HG03460 (cell line): ENCODE measurements around the gene DOCK1.

Experiments
- ATAC-seq: cut with Tn5 transposase; IDR thresholded peaks from one replicate; pipeline ENCODE4 v1.9.1; 2021; ENCODE audit not compliant: unreplicated experiment

DOCK1 gene

GRCh38 chr10:127003032-127003685 lies 97.9 kb downstream of the DOCK1 start:
- no peak for ATAC-seq

GRCh38 chr10:127006453-127006852 lies 101.2 kb downstream of the DOCK1 start:
- no peak for ATAC-seq

DNA sequence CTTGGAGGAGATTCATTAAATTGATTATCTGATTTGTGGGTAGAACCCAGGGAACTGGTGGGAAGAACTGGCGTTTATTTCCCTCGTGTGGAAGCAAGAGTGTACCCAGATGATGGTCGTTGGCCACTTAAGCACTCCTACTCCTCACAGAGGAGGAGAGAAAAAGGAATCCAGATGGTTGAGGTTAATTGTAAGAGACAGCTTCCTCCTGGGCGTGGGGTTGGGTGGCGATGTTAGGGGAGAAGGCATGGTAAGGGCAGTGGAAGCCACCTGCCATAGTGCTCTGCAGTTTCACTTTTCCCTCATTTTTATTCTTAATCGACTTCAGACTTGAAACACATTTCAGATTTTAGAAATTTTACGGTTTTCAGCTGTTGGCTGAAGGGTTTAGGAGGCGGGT lies 104.1 kb downstream of the DOCK1 start:
- no peak for ATAC-seq

GRCh38 chr10:127011174-127011573 lies 105.9 kb downstream of the DOCK1 start:
- no peak for ATAC-seq

DNA sequence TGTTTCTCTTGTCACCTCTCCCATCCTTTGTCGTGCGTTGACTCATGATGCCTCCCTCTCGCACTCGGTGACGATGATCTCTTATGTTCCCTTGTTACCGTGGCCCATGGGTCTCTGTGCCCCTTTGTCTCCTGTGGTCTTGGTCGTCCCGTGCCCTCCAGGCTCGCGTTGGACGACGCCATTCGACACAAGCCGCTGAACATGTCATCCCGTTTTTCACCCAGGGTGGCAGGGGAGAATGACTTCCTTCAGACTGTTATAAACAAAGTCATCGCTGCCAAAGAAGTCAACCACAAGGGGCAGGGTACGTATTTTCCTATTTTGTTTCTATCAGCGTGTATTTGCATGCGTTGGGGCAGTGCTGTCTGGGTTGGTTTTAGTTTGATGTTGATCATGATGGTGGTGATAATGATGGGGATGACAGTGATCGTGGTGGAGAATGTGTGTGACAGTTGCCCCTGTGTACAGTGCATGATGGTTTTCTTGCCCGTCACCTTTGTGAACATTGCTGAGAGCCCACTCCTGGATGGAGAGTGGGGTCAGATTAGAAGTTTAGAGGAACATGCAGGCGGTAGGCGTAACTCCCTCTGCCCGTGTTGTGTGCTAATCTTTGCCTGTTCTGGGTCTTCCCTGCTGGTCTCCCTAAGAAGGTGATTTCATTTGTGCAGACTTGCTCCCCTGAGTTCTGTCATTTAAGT lies 107.0 kb downstream of the DOCK1 start:
- ATAC-seq, result no peak

GRCh38 chr10:127012769-127013152 lies 107.5 kb downstream of the DOCK1 start:
- ATAC-seq, result no peak

DNA sequence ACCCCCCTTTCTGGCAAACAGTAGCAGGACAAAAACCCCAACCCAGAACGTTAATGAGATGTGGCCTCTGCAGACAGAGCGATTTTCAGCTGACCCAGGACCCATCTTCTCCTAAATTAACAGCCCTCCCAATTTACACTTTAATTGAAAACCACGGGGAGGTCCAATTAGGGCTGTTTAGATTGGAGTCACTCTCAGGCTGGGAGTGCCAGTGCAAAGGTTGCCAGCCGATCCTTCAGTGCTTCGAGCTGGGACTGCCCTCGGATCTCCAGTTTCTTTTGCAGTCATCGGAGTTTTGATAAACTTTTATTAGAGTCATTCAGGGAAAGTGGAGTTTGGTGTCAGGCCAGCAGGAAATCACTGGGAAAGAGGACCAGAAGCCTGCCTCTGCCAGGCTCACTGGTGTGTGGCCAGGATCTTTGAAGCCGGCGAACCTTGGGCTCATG lies 108.0 kb downstream of the DOCK1 start:
- ATAC-seq, result no peak

DNA sequence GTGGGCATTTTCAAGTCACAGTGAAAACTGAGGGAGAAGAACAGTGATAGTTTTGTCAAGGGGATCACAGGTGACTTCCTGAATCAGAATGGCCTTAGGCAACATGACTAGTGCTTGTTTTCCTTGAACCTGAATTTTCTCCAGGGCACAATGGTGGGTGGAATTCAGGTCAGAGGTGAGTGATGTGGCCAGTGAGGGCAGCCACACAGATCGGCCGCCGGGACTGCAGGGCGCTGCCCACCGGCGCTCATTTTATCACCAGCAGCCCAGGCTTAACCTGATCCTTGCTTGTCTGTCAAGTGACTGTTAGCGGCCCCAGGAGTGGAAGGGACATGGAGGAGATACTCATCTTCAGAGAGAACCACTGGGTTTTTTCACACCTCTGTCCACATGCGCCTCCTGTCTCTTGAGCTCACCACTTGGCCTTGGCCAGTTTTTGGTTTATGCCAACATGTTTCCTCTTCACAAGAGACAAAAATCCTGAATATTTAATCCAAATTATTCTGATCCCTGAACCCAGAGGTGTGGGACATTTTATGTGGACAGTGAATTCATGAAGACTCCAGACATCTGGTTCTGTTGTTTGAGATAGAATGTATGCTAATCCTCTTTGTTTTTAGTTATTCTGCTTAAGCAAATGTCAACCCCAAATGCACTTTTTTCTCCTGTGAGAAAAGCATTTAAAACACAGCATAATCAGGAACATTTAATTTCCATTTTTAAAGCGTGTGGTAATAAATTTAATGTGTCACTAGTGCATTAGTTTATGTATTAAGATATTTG lies 108.7 kb downstream of the DOCK1 start:
- ATAC-seq, result no peak

GRCh38 chr10:127014671-127015070 lies 109.4 kb downstream of the DOCK1 start:
- ATAC-seq, result no peak

DNA sequence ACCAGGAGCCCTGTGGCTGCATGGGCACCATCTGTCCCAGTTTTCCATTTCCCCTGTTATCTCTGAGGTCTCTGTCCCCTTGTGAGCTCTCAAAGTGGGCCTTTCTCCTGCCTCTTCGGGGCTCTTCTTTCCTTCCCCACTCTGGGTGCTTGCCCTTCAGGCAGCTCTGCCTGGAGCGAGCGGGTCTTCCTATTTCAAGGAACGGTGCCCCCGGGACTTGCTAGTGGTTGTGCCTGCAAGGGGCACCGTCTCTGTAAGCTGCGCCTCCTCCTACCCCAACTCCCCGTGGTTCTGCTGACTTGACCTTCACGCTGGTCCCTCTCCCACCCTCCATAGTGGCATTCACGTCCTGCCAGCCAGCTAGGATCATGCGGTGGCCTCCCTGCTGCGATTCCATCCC lies 110.1 kb downstream of the DOCK1 start:
- ATAC-seq, result no peak

DNA sequence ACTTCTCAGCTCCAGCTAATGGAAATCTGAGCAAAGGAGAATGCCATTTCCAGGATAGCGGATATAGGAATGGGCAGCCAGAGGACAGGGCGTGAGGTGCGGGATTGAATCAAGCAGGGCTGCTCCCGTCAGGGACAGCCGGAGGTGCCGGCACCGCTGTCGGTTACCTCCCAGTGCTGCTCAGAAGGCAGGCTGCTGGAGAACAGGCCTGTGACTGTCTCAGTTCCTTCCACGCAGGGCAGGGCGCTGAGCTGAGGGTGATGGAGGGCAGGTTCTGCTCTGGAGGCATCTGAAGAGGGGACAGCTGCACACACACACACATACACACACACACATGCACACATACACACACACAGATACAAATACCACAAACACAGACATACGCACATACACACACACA lies 111.1 kb downstream of the DOCK1 start:
- no peak for ATAC-seq

- no peak for ATAC-seq
Measured at GRCh38 chr10:127017541-127018297, 112.5 kb downstream of the DOCK1 start.

DNA sequence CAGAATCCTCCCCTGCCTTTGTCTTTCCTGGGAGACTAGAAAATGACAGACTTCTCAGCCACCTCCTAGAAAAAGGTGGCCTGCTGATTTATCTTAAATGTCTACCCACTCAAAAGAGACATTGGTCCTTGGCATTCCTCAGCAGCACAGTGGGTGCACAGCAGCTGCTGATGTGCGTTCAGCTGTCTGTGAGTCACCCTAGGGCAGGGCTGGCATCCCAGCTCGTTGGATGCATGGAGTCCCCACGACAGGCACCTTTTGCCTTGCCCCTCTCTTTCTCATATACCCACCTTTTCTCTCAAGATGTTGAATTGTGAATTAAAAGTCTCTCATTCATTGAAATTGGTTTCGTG lies 113.0 kb downstream of the DOCK1 start:
- no peak for ATAC-seq

DNA sequence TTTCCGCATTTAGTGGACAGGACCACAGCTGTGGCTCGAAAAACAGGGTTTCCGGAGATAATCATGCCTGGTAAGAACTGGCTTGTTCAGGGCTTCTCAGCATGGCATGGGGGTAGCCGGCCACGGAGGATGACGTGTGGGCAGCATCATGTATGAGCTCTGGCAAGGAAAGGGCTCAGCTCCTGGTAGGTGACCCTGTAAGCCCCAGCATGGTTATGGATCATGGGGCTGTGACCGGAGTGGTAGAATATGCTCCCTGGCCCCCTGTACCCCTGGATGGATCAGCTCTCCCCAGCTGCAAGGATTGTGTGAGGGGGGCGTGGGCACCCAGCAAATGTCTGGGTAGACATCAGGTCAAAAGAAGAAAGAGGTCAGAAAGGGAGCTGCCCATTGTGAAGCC lies 113.5 kb downstream of the DOCK1 start:
- ATAC-seq, result no peak

DNA sequence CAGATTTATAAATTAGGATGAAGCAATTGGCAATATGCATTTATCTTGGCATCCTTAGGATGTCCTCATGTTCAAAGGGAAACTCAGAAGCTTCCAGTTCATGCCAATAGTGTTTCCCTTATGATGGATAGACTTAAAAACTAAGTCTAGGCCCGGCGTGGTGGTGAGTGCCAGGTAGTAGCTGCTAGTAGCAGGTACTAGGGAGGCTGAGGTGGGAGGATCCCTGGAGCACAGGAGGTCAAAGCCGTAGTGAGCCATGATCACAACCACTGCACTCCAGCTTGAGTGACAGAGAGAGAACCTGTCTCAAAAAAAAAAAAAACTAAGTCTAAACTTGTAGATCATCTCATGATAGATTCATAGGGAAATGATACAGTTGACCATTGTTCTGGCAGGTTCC lies 115.0 kb downstream of the DOCK1 start:
- ATAC-seq, result no peak

- no peak for ATAC-seq
Measured at GRCh38 chr10:127021801-127022200, 116.6 kb downstream of the DOCK1 start.

GRCh38 chr10:127024685-127025435 lies 119.6 kb downstream of the DOCK1 start:
- ATAC-seq, result no peak

DNA sequence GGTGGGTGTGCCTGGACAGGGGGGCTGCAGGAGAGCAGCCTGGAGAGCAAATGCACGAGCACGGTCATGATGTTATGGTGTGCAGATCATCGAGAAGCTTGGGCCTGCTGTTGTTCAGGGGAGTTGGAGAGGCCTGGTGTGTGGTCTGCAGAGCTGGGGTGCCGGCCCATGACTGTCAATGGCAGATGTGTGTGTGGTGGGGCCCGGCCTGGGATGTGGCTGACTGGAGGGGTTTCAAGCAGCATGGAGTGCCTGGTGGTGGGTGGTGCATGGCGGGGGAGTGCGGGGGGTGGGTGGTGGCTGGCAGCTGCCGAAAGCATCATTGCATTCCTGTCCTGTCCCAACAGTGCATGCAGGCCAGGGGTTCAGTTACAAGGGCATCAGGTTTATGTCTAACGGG lies 122.6 kb downstream of the DOCK1 start:
- ATAC-seq, result no peak

DNA sequence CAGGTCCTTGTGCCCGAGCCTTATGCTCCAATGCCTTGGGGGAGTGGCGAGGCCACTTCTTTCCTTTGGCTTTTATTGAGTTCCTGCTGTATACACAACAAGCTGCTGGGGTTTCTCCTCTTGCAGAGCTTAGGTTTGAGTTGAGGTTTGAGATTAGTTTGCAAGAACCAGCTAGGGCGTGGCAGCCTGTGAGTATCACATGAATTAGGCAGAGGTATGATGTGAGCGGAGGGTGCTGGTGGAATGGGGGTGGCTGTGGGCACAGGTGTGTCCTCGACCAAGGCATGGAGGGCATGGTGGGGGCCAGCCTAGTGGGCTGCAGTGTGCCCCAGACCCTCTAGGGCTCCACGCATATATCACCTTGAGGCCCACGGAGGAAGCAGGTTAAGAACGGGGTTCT lies 123.3 kb downstream of the DOCK1 start:
- ATAC-seq, result no peak

DNA sequence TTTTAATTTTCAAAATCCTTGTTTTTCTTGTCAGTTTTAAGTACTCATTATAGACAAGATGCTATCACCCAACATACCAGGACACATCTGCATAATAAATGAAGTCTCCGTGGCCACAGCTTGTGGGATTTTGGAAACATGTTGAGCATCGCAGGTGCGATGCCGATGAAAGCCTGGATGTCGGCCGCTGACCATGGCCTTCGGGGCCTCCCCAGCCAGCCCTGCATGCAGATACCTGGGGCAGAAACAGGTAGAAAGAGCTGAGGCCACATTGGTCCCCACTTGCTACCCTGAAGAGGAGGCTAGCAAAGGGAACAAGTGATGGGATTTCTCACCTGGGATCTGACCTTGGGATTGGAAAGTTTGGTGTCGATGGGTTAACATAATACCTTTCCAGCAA lies 123.8 kb downstream of the DOCK1 start:
- no peak for ATAC-seq
